CD4-positive, alpha-beta T cell (primary cell): ENCODE data around the gene HOTAIR. TPM values are rescaled to one million over a fixed set of nuclear protein-coding genes. Genes with fewer than 3 reads are reported as not detected.

ENCODE experiments used
- ATAC-seq: fragments of 200-7000 bp; cut with Tn5 transposase; one replicate; pipeline ENCODE4 v1.10.0; 2022; ENCODE audit warnings: mild to moderate bottlenecking; ENCODE audit not compliant: poor library complexity
- CTCF ChIA-PET: fragments of 350-600 bp; sonication (Branson Sonifier 250); formaldehyde crosslinking; loops from one replicate; lab custom pipeline; 2021; ENCODE audit warnings: antibody characterized with exemption, inconsistent platforms; lab: Charles Lee
- POLR2A ChIA-PET: fragments of 350-600 bp; sonication (Branson Sonifier 250); formaldehyde crosslinking; loops from one replicate; lab custom pipeline; 2021; ENCODE audit warnings: antibody characterized with exemption, inconsistent platforms; lab: Charles Lee
- DNase-seq, 14 experiments: peaks; one replicate each; pipeline ENCODE4 v3.0.0-alpha.2; 2013 to 2020; ENCODE audit warnings: mixed read lengths in 2 of 14
- H3K27ac ChIP-seq, 2 donors: one replicate each; pipeline versions ENCODE4 v1.5.1 to v1.7.0; 2013; ENCODE audit warnings: low read length in 2 of 2, low read depth in 1 of 2, mild to moderate bottlenecking in 1 of 2
- H3K27me3 ChIP-seq, 2 experiments: 1 replicate in 1 of 2; 2 replicates in 1 of 2; pipeline versions ENCODE4 v1.6.1 to v1.7.0; 2013; ENCODE audit warnings: low read length in 2 of 2, control low read depth in 1 of 2, mild to moderate bottlenecking in 1 of 2, moderate library complexity in 1 of 2; ENCODE audit not compliant: insufficient read depth in 2 of 2, control insufficient read depth in 1 of 2
- H3K36me3 ChIP-seq: one replicate; pipeline ENCODE4 v1.6.1; 2013; ENCODE audit warnings: low read length, control low read depth; ENCODE audit not compliant: insufficient read depth
- H3K4me1 ChIP-seq: one replicate; pipeline ENCODE4 v1.6.1; 2013; ENCODE audit warnings: low read length, control low read depth; ENCODE audit not compliant: insufficient read depth
- H3K4me3 ChIP-seq: one replicate; pipeline ENCODE4 v1.5.1; 2013; ENCODE audit warnings: mild to moderate bottlenecking, low read length, moderate library complexity
- H3K9me3 ChIP-seq, 2 experiments: 1 replicate in 1 of 2; 2 replicates in 1 of 2; pipeline versions ENCODE4 v1.6.1 to v1.7.0; 2013; ENCODE audit warnings: low read length in 2 of 2, mild to moderate bottlenecking in 2 of 2, control low read depth in 1 of 2, moderate library complexity in 1 of 2; ENCODE audit not compliant: control insufficient read depth in 1 of 2, insufficient read depth in 1 of 2
- H3K27ac Mint-ChIP-seq: one replicate; pipeline ENCODE4 v1.8.0; 2020; ENCODE audit warnings: mixed read lengths
- H3K27me3 Mint-ChIP-seq: one replicate; pipeline ENCODE4 v1.8.0; 2021; ENCODE audit warnings: mixed read lengths
- H3K36me3 Mint-ChIP-seq: one replicate; pipeline ENCODE4 v1.8.0; 2021; ENCODE audit warnings: low read depth, mixed read lengths
- H3K4me1 Mint-ChIP-seq: one replicate; pipeline ENCODE4 v1.8.0; 2021; ENCODE audit warnings: low read depth, mixed read lengths
- H3K4me3 Mint-ChIP-seq: one replicate; pipeline ENCODE4 v1.8.0; 2020; ENCODE audit warnings: mild to moderate bottlenecking, mixed read lengths
- H3K9me3 Mint-ChIP-seq: one replicate; pipeline ENCODE4 v1.8.0; 2020; ENCODE audit warnings: mixed read lengths
- CTCF ChIP-seq: fragments of 200-600 bp; IDR thresholded peaks from one replicate; pipeline ENCODE4 v1.8.0; 2022; ENCODE audit warnings: antibody characterized with exemption, mild to moderate bottlenecking
- intact Hi-C, 2 experiments: fragments of 100-400 bp; cut with DNase I in 1 of 2; cut with micrococcal nuclease in 1 of 2; formaldehyde crosslinking; loops; one replicate each; pipeline versions ENCODE4 v1.15.1 to v1.9.0; 2023 to 2025; cut with DNase I, micrococcal nuclease
- total RNA-seq, 174 experiments: library from RNA in 2 of 174; stranded (reverse) in 2 of 174; gene quantifications; one replicate each; pipeline ENCODE4 v1.2.3 and lab custom pipeline; 2021 to 2026

HOTAIR gene
- total RNA-seq, 2 experiments from 2014 or later, result not detected

- Histone ChIP-seq H3K9me3 (peaks cover 0 to 60% of the 10 kb centered on the region in 2 experiments), H3K4me1 (peaks cover 57% of the 10 kb centered on the region), H3K4me3 (peak overlapping the region; percentile 19), H3K27ac (no peak overlapping the region), H3K27me3 (peaks cover 96 to 98% of the 10 kb centered on the region in 2 experiments), H3K36me3 (no peaks in the 10 kb centered on the region)
- CTCF ChIA-PET, result interaction anchor here (0.7 to 2.0 kb wide), 5 partner anchors 33 to 208 kb away, joined by 3 to 7 read pairs (median 4); partner anchors contain the start of gene HOXC5
- POLR2A ChIA-PET, result interaction anchor here (1.0 to 1.1 kb wide), 3 partner anchors 9 to 189 kb away, joined by 3 to 6 read pairs (median 3); partner anchors contain the start of genes HOXC8 and SMUG1
- no peaks in the 10 kb centered on the region for H3K9me3 Mint-ChIP-seq
- intact Hi-C loops, result loop anchor here in 1 of 2 experiments (5.0 to 10.0 kb wide), 2 partner anchors 37 to 365 kb away; partner anchors contain the start of gene GPR84
- peak; percentile 16 for ATAC-seq
- peak overlapping the region; percentile 67 for H3K4me3 Mint-ChIP-seq
- no peaks in the 10 kb centered on the region for H3K36me3 Mint-ChIP-seq
- peaks cover 52% of the 10 kb centered on the region for H3K4me1 Mint-ChIP-seq
- peaks cover 100% of the 10 kb centered on the region for H3K27me3 Mint-ChIP-seq
- no peak for TF ChIP-seq CTCF
- peak in 1 of 14 experiments; percentile 45 for DNase-seq
- H3K27ac Mint-ChIP-seq, result no peak overlapping the region
Measured at GRCh38 chr12:53999559-54000115, 24.9 kb upstream of the HOTAIR start.

- Mint-ChIP-seq H3K4me1 (peaks cover 60% of the 10 kb centered on the region), H3K4me3 (no peak overlapping the region), H3K36me3 (no peaks in the 10 kb centered on the region), H3K9me3 (no peaks in the 10 kb centered on the region), H3K27ac (no peak overlapping the region), H3K27me3 (peaks cover 100% of the 10 kb centered on the region)
- peaks cover 0 to 67% of the 10 kb centered on the region in 2 experiments for H3K9me3 ChIP-seq
- H3K4me3 ChIP-seq, result no peak overlapping the region
- CTCF ChIA-PET, result interaction anchor here (1.0 to 1.3 kb wide), 2 partner anchors 202 to 209 kb away, joined by 4 read pairs; no protein-coding TSS in a partner anchor
- POLR2A ChIA-PET, result interaction anchor here (1.1 kb wide), 1 partner anchor 190 kb away, joined by 3 read pairs; the partner anchor contains the start of gene SMUG1
- no peak for TF ChIP-seq CTCF
- peaks cover 65% of the 10 kb centered on the region for H3K4me1 ChIP-seq
- no peak overlapping the region for H3K27ac ChIP-seq
- no peak for ATAC-seq
- peaks cover 95 to 98% of the 10 kb centered on the region in 2 experiments for H3K27me3 ChIP-seq
- no peaks in the 10 kb centered on the region for H3K36me3 ChIP-seq
- intact Hi-C loops, result loop anchor here in 1 of 2 experiments (5.0 kb wide), 1 partner anchor 37 kb away; no protein-coding TSS in a partner anchor
- DNase-seq, result no peak
Measured at GRCh38 chr12:53998900-53999236, 24.1 kb upstream of the HOTAIR start.

- Mint-ChIP-seq H3K27me3 (peaks cover 100% of the 10 kb centered on the region), H3K36me3 (no peaks in the 10 kb centered on the region), H3K9me3 (no peaks in the 10 kb centered on the region), H3K4me3 (peak overlapping the region; percentile 40), H3K4me1 (peaks cover 61% of the 10 kb centered on the region), H3K27ac (no peak overlapping the region)
- DNase-seq, result no peak
- H3K4me1 ChIP-seq, result peaks cover 65% of the 10 kb centered on the region
- no peak overlapping the region for H3K27ac ChIP-seq
- peaks cover 97 to 99% of the 10 kb centered on the region in 2 experiments for H3K27me3 ChIP-seq
- ChIA-PET POLR2A (no interaction called here), CTCF (interaction anchor here (0.7 to 1.4 kb wide), 5 partner anchors 7 to 210 kb away, joined by 3 to 4 read pairs (median 3); partner anchors contain the start of gene HOXC10)
- no peaks in the 10 kb centered on the region for H3K36me3 ChIP-seq
- H3K4me3 ChIP-seq, result no peak overlapping the region
- no peak for ATAC-seq
- TF ChIP-seq CTCF, result no peak
- intact Hi-C loops, result loop anchor here in 1 of 2 experiments (5.0 kb wide), 1 partner anchor 36 kb away; no protein-coding TSS in a partner anchor
- peaks cover 0 to 73% of the 10 kb centered on the region in 2 experiments for H3K9me3 ChIP-seq
Measured at GRCh38 chr12:53998110-53998899, 23.6 kb upstream of the HOTAIR start.
